ENCODE measurements around the gene NOTO. TPM values are rescaled to one million over a fixed set of nuclear protein-coding genes. Genes with fewer than 3 reads are reported as not detected.

Gene NOTO
- total RNA-seq, 4 donors from 2014 or later, result not detected

Other genes with a start within 250 kb of the NOTO start
- 1 to 10 TPM; 5.1 to 8.9 (median 7.6) TPM for gene SFXN5, start 130.9 kb upstream of the NOTO start, total RNA-seq
- 10 to 100 TPM; 12.2 to 21.1 (median 15.5) TPM for gene RAB11FIP5, start 89.6 kb upstream of the NOTO start, total RNA-seq
- gene SMYD5, start 11.7 kb downstream of the NOTO start, total RNA-seq, result 10 to 100 TPM; 10.4 to 13.5 (median 11.0) TPM
- 10 to 100 TPM; 18.6 to 54.8 (median 27.1) TPM for gene PRADC1, start 30.7 kb downstream of the NOTO start, total RNA-seq
- 100 to 1,000 TPM; 131 to 219 (median 154) TPM for gene CCT7, start 31.7 kb downstream of the NOTO start, total RNA-seq
- 1 to 10 TPM in 3 of 4 donors, under 1 TPM in 1; 0.98 to 4.9 (median 2.8) TPM for gene FBXO41, start 81.9 kb downstream of the NOTO start, total RNA-seq
- not detected for gene EGR4, start 91.0 kb downstream of the NOTO start, total RNA-seq
- gene ALMS1, start 183.3 kb downstream of the NOTO start, total RNA-seq, result 10 to 100 TPM; 24.0 to 48.2 (median 35.1) TPM

Data from subcutaneous adipose tissue (tissue), 4 donors.